HL-60/S4 treated with retinoic acid at 250 ng/mL for 4 days and 3 days (cell line): ENCODE data around the gene INSYN1.
"Not testable (repeated sequence)": the region's sequence is repeated elsewhere in the genome, so short reads cannot be mapped to it uniquely, and the experiment has no call there.

Source experiments
- in situ Hi-C: fragments of 300-500 bp; cut with MboI; formaldehyde crosslinking; loops from 2 replicates; pipeline ENCODE4 v1.7.0; 2022; ENCODE audit warnings: low sequenced_read_pairs

INSYN1 gene

GRCh38 chr15:73715417-73715816, 37.7 kb downstream of the INSYN1 start:
- in situ Hi-C loops, result no loop called here

- in situ Hi-C loops, result no loop called here
Measured at GRCh38 chr15:73714695-73715301, 38.4 kb downstream of the INSYN1 start.

- in situ Hi-C loops, result no loop called here
Measured at GRCh38 chr15:73712107-73712506, 41.0 kb downstream of the INSYN1 start.

- in situ Hi-C loops, result no loop called here
Measured at GRCh38 chr15:73711526-73711925, 41.6 kb downstream of the INSYN1 start.

- in situ Hi-C loops, result no loop called here
Measured at GRCh38 chr15:73710321-73710720, 42.8 kb downstream of the INSYN1 start.

GRCh38 chr15:73709686-73710085, 43.5 kb downstream of the INSYN1 start:
- in situ Hi-C loops, result no loop called here

GRCh38 chr15:73709241-73709640, 43.9 kb downstream of the INSYN1 start:
- in situ Hi-C loops, result no loop called here

- in situ Hi-C loops, result no loop called here
Measured at GRCh38 chr15:73708691-73709090, 44.5 kb downstream of the INSYN1 start.

GRCh38 chr15:73704869-73705645, 48.1 kb downstream of the INSYN1 start:
- in situ Hi-C loops, result no loop called here

- in situ Hi-C loops, result not testable (repeated sequence)
Measured at GRCh38 chr15:73704142-73704868, 48.8 kb downstream of the INSYN1 start.

- in situ Hi-C loops, result not testable (repeated sequence)
Measured at GRCh38 chr15:73703601-73704000, 49.5 kb downstream of the INSYN1 start.

- in situ Hi-C loops, result not testable (repeated sequence)
Measured at GRCh38 chr15:73702311-73703239, 50.6 kb downstream of the INSYN1 start.

GRCh38 chr15:73700041-73700842, 52.9 kb downstream of the INSYN1 start:
- in situ Hi-C loops, result no loop called here

GRCh38 chr15:73699249-73700040, 53.7 kb downstream of the INSYN1 start:
- in situ Hi-C loops, result loop anchor here (25.0 kb wide), 1 partner anchor 412 kb away; no protein-coding TSS in a partner anchor

- in situ Hi-C loops, result loop anchor here (25.0 kb wide), 1 partner anchor 410 kb away; no protein-coding TSS in a partner anchor
Measured at GRCh38 chr15:73697033-73697467, 56.1 kb downstream of the INSYN1 start.

- in situ Hi-C loops, result loop anchor here (25.0 kb wide), 1 partner anchor 409 kb away; no protein-coding TSS in a partner anchor
Measured at GRCh38 chr15:73696641-73697001, 56.5 kb downstream of the INSYN1 start.

GRCh38 chr15:73695773-73696640, 57.1 kb downstream of the INSYN1 start:
- in situ Hi-C loops, result loop anchor here (25.0 kb wide), 1 partner anchor 409 kb away; no protein-coding TSS in a partner anchor

- in situ Hi-C loops, result loop anchor here (25.0 kb wide), 1 partner anchor 407 kb away; no protein-coding TSS in a partner anchor
Measured at GRCh38 chr15:73694419-73694818, 58.7 kb downstream of the INSYN1 start.
